Ovary (tissue), 3 donors: ENCODE measurements around the gene SPOCK1.

Experiments
- CTCF ChIP-seq, 3 donors: fragments of 450-650 bp in 2 of 3; fragments of 200-600 bp in 1 of 3; IDR thresholded peaks; one replicate each; pipeline versions ENCODE4 v1.5.1 to v1.8.0; 2016 to 2022; ENCODE audit warnings: antibody characterized with exemption in 3 of 3, mild to moderate bottlenecking in 1 of 3
- EP300 ChIP-seq: sonication (generic); formaldehyde crosslinking; IDR thresholded peaks from one replicate; pipeline ENCODE4 v1.6.1; 2017; ENCODE audit warnings: antibody characterized with exemption
- POLR2A ChIP-seq: fragments of 450-650 bp; IDR thresholded peaks from one replicate; pipeline ENCODE4 v1.6.1; 2017; ENCODE audit warnings: antibody characterized with exemption, mild to moderate bottlenecking, moderate library complexity
- donor health status: DM: no; HTN: no; CAD: no.

- no peak for TF ChIP-seq CTCF (IDR thresholded peaks at IDR 0.05)
- TF ChIP-seq POLR2A, result no peak
- no peak for TF ChIP-seq EP300
Measured at GRCh38 chr5:137291031-137291430, 208.1 kb downstream of the SPOCK1 start.
